SK-N-SH (cell line): ENCODE data around the gene ST7. TPM values are rescaled to one million over a fixed set of nuclear protein-coding genes. Genes with fewer than 3 reads are reported as not detected.

Experiments
- CTCF ChIA-PET: fragments of 300-600, 350-600 bp; formaldehyde crosslinking; extraction: SDS; loops from one replicate; lab custom pipeline; 2021; lab: Yijun Ruan, JAX
- POLR2A ChIA-PET: fragments of 350-600 bp; sonication (Branson Sonifier 250); formaldehyde crosslinking; extraction: SDS; loops from one replicate; lab custom pipeline; 2020; ENCODE audit warnings: antibody characterized with exemption, inconsistent platforms; lab: Yijun Ruan, JAX
- DNase-seq: peaks from one replicate; pipeline ENCODE4 v3.0.0; 2012
- H2AFZ ChIP-seq: fragments of 200-600 bp; sonication (generic); 2 replicates; pipeline ENCODE4 v1.8.1; 2016; ENCODE audit warnings: antibody characterized with exemption, mild to moderate bottlenecking, low read depth
- H3F3A ChIP-seq: fragments of 200-600 bp; sonication (generic); replicated peaks from 2 replicates; pipeline ENCODE3; 2016; ENCODE audit warnings: antibody characterized with exemption, mild to moderate bottlenecking; ENCODE audit not compliant: insufficient read depth
- H3K27ac ChIP-seq, 2 experiments: fragments of 200-500 bp in 1 of 2; fragments of 200-600 bp in 1 of 2; sonication (Bioruptor generic) in 1 of 2; sonication (generic), shearing (Covaris generic) in 1 of 2; 2 replicates each; pipeline versions ENCODE4 v1.5.1 to v1.6.1; 2014 to 2016; ENCODE audit warnings: low read depth in 2 of 2, inconsistent platforms in 1 of 2, low read length in 1 of 2, mild to moderate bottlenecking in 1 of 2, mixed read lengths in 1 of 2
- H3K27me3 ChIP-seq: fragments of 200-600 bp; sonication (generic), shearing (Covaris generic); 2 replicates; pipeline ENCODE4 v1.6.1; 2016; ENCODE audit warnings: mixed run types; ENCODE audit not compliant: insufficient read depth
- H3K36me3 ChIP-seq, 2 experiments: fragments of 200-500 bp in 1 of 2; fragments of 200-600 bp in 1 of 2; sonication (Bioruptor generic) in 1 of 2; sonication (generic) in 1 of 2; replicated peaks in 1 of 2; 2 replicates each; pipeline versions ENCODE3 to v1.5.1; 2014 to 2016; ENCODE audit warnings: low read length in 1 of 2, mild to moderate bottlenecking in 1 of 2; ENCODE audit not compliant: insufficient read depth in 2 of 2, control insufficient read depth in 1 of 2
- H3K4me1 ChIP-seq, 2 experiments: fragments of 200-500 bp in 1 of 2; fragments of 200-600 bp in 1 of 2; sonication (Bioruptor generic) in 1 of 2; sonication (generic), shearing (Covaris generic) in 1 of 2; 2 replicates each; pipeline versions ENCODE4 v1.5.1 to v1.6.1; 2014 to 2016; ENCODE audit warnings: low read depth in 1 of 2, low read length in 1 of 2, mixed run types in 1 of 2; ENCODE audit not compliant: insufficient read depth in 2 of 2, control insufficient read depth in 1 of 2
- H3K4me2 ChIP-seq: fragments of 200-600 bp; sonication (generic), shearing (Covaris generic); 2 replicates; pipeline ENCODE4 v1.6.1; 2017; ENCODE audit warnings: mixed run types
- H3K4me3 ChIP-seq, 2 experiments: fragments of 200-500 bp in 1 of 2; fragments of 200-600 bp in 1 of 2; sonication (Bioruptor generic) in 1 of 2; sonication (generic), shearing (Covaris generic) in 1 of 2; 2 replicates each; pipeline versions ENCODE4 v1.5.1 to v1.8.1; 2014 to 2016; ENCODE audit warnings: low read depth in 2 of 2, inconsistent platforms in 1 of 2, low read length in 1 of 2, mild to moderate bottlenecking in 1 of 2, mixed read lengths in 1 of 2, moderate library complexity in 1 of 2
- H3K79me2 ChIP-seq: fragments of 200-600 bp; sonication (generic); 2 replicates; pipeline ENCODE4 v1.8.1; 2017; ENCODE audit warnings: mild to moderate bottlenecking; ENCODE audit not compliant: insufficient read depth
- H3K9ac ChIP-seq: fragments of 200-600 bp; sonication (generic); 2 replicates; pipeline ENCODE4 v1.6.1; 2017; ENCODE audit warnings: mixed run types
- H3K9me2 ChIP-seq: fragments of 200-600 bp; sonication (generic); 2 replicates; pipeline ENCODE4 v1.6.1; 2017; ENCODE audit warnings: mixed run types
- H3K9me3 ChIP-seq: fragments of 200-600 bp; sonication (generic); 2 replicates; pipeline ENCODE4 v1.6.1; 2017; ENCODE audit warnings: mixed run types, mild to moderate bottlenecking, moderate library complexity
- H4K20me1 ChIP-seq: fragments of 200-600 bp; sonication (generic); 2 replicates; pipeline ENCODE4 v1.6.1; 2017; ENCODE audit warnings: mild to moderate bottlenecking, mixed run types; ENCODE audit not compliant: insufficient read depth
- EZH2phosphoT487 ChIP-seq: fragments of 200-600 bp; sonication (generic); IDR thresholded peaks from 2 replicates; pipeline ENCODE4 v1.6.1; 2017; ENCODE audit warnings: low read depth, mixed run types, mild to moderate bottlenecking, antibody characterized with exemption, moderate library complexity, borderline replicate concordance
- FOSL2 ChIP-seq: IDR thresholded peaks from 2 replicates; pipeline ENCODE4 v1.4.0; 2012; ENCODE audit warnings: low read depth, mild to moderate bottlenecking, moderate library complexity, borderline replicate concordance
- FOXJ3 ChIP-seq: sonication (generic); formaldehyde crosslinking; IDR thresholded peaks from 2 replicates; pipeline ENCODE4 v1.5.1; 2020; ENCODE audit warnings: mild to moderate bottlenecking, missing genetic modification reagents
- FOXM1 ChIP-seq: IDR thresholded peaks from 2 replicates; pipeline ENCODE4 v1.4.0; 2012; ENCODE audit warnings: low read depth, mild to moderate bottlenecking
- GABPA ChIP-seq: IDR thresholded peaks from 2 replicates; pipeline ENCODE4 v1.4.0; 2012; ENCODE audit warnings: low read depth, mild to moderate bottlenecking
- GATA2 ChIP-seq: sonication (generic); formaldehyde crosslinking; IDR thresholded peaks from 2 replicates; pipeline ENCODE4 v1.5.0; 2020; ENCODE audit warnings: mild to moderate bottlenecking, missing genetic modification reagents
- IRF3 ChIP-seq: fragments of 150-350 bp; IDR thresholded peaks from 2 replicates; pipeline ENCODE4 v1.6.1; 2016; ENCODE audit warnings: mild to moderate bottlenecking, low read depth, low read length
- JUND ChIP-seq: IDR thresholded peaks from 2 replicates; pipeline ENCODE4 v1.4.0; 2012
- MXI1 ChIP-seq: IDR thresholded peaks from 2 replicates; pipeline ENCODE4 v1.6.1; 2012; ENCODE audit warnings: mild to moderate bottlenecking, low read depth, low read length, improper control_type of control experiment
- NRF1 ChIP-seq: IDR thresholded peaks from 2 replicates; pipeline ENCODE4 v1.6.1; 2012; ENCODE audit warnings: low read depth, mild to moderate bottlenecking, low read length
- PBX3 ChIP-seq: IDR thresholded peaks from 2 replicates; pipeline ENCODE4; 2012
- RAD21 ChIP-seq: IDR thresholded peaks from 2 replicates; pipeline ENCODE4 v1.6.1; 2012; ENCODE audit warnings: mild to moderate bottlenecking, low read length
- RCOR1 ChIP-seq: fragments of 150-350 bp; IDR thresholded peaks from 2 replicates; pipeline ENCODE4 v1.6.1; 2017; ENCODE audit warnings: antibody characterized with exemption, low read length
- SMC3 ChIP-seq: IDR thresholded peaks from 2 replicates; pipeline ENCODE4 v1.6.1; 2012; ENCODE audit warnings: low read depth, low read length, improper control_type of control experiment
- TCF12 ChIP-seq: IDR thresholded peaks from 2 replicates; pipeline ENCODE4 v1.4.0; 2012
- TEAD4 ChIP-seq: IDR thresholded peaks from 2 replicates; pipeline ENCODE4 v1.4.0; 2012; ENCODE audit warnings: mild to moderate bottlenecking, borderline replicate concordance; ENCODE audit not compliant: insufficient read depth
- USF1 ChIP-seq: IDR thresholded peaks from 2 replicates; pipeline ENCODE4 v1.4.0; 2012; ENCODE audit warnings: low read depth, borderline replicate concordance
- USF2 ChIP-seq: fragments of 150-350 bp; IDR thresholded peaks from 2 replicates; pipeline ENCODE4 v1.6.1; 2017; ENCODE audit warnings: antibody characterized with exemption, low read length, low read depth, borderline replicate concordance
- YY1 ChIP-seq: IDR thresholded peaks from 2 replicates; pipeline ENCODE4 v1.4.0; 2012; ENCODE audit warnings: low read depth, mild to moderate bottlenecking
- ZBTB33 ChIP-seq: IDR thresholded peaks from 2 replicates; pipeline ENCODE4 v1.4.0; 2012; ENCODE audit warnings: low read depth, borderline replicate concordance
- WGBS: methylation state at CpG from one replicate; pipeline ENCODE4 v1.1.6; 2017; ENCODE audit warnings: low lambda C conversion rate; 5-methylcytosine and 5-hydroxymethylcytosine counted together
- polyA plus RNA-seq, 3 experiments: library from polyadenylated mRNA; depleted of rRNA; stranded (reverse); fragments of >200 nt; gene quantifications; 2 replicates each; pipeline ENCODE4 v1.2.3, GENCODE V29; 2012

The ST7 gene
- polyA plus RNA-seq, 1 of the 3 experiments (the other 2 are of a cell fraction) = 23.5 TPM

GRCh38 chr7:117153016-117153545 is 199.8 kb downstream of the ST7 start:
- Histone ChIP-seq H3K27me3 (no peaks in the 10 kb centered on the region), H3K9me3 (no peaks in the 10 kb centered on the region), H3K4me2 (no peak overlapping the region), H3K36me3 (no peaks in the 10 kb centered on the region), H3K4me3 (no peak overlapping the region), H3K79me2 (no peaks in the 10 kb centered on the region), H3K4me1 (peaks cover 5 to 21% of the 10 kb centered on the region in 2 experiments; a peak in 3 of 4 replicates), H4K20me1 (no peaks in the 10 kb centered on the region), H3K9me2 (no peaks in the 10 kb centered on the region), H3K27ac (no peak overlapping the region), H2AFZ (no peak overlapping the region), H3K9ac (no peak overlapping the region), H3F3A (peaks cover 18% of the 10 kb centered on the region)
- ChIA-PET POLR2A (no interaction called here), CTCF (interaction anchor here (1.2 to 1.9 kb wide), 2 partner anchors 25 to 165 kb away, joined by 4 to 8 read pairs; no protein-coding TSS in a partner anchor)
- DNase-seq = no peak
- TF ChIP-seq SMC3 (no peak), FOSL2 (no peak), RAD21 (no peak), NRF1 (no peak), MXI1 (no peak), EZH2phosphoT487 (no peak), ZBTB33 (no peak), JUND (no peak), RCOR1 (no peak), GATA2 (CRISPR knock-in tag) (no peak), FOXJ3 (no peak), PBX3 (no peak), USF2 (no peak), YY1 (no peak), FOXM1 (no peak), TEAD4 (no peak), GABPA (no peak), TCF12 (no peak), USF1 (no peak), IRF3 (no peak)
- 97% methylated on average over 1 of the region's 1 CpG for WGBS
